ENCODE measurements around the gene NSD1. TPM values are rescaled to one million over a fixed set of nuclear protein-coding genes. Genes with fewer than 3 reads are reported as not detected.
A peak's percentile ranks its signal among the peaks of the same experiment; 100 is the strongest.

Gene NSD1
- total RNA-seq, 1 donor = 53.2 TPM

GRCh38 chr5:177233802-177234201 is 100.2 kb downstream of the NSD1 start:
- H2AFZ ChIP-seq (ENCODE audit: low read length) = no peak overlapping the region
- no peak for TF ChIP-seq CTCF (IDR thresholded peaks at IDR 0.05; ENCODE audit: extremely low read depth, low read depth, low read length)
- H3K36me3 ChIP-seq (ENCODE audit: insufficient read depth, low read length) = peaks cover 29% of the 10 kb centered on the region
- H3K4me2 ChIP-seq (ENCODE audit: insufficient read depth, low read length) = no peak overlapping the region
- H3K4me1 ChIP-seq (ENCODE audit: insufficient read depth, low read length) = peaks cover 18% of the 10 kb centered on the region
- H4K20me1 ChIP-seq (ENCODE audit: insufficient read depth, low read length) = peaks cover 34% of the 10 kb centered on the region
- no peaks in the 10 kb centered on the region for H3K27me3 ChIP-seq (ENCODE audit: insufficient read depth, low read length)
- H3K4me3 ChIP-seq (ENCODE audit: insufficient read depth, low read length) = no peak overlapping the region
- peaks cover 75% of the 10 kb centered on the region for H3K79me2 ChIP-seq (ENCODE audit: insufficient read depth, low read length)
- no peaks in the 10 kb centered on the region for H3K9me3 ChIP-seq (ENCODE audit: low read depth, low read length)
- no peak for DNase-seq (ENCODE audit: insufficient read length, low spot score, missing footprints)
- H3K27ac ChIP-seq (ENCODE audit: low read depth, low read length) = peak overlapping the region; percentile 60

- peak overlapping the region; percentile 14 for H3K27ac ChIP-seq (ENCODE audit: low read depth, low read length)
- DNase-seq (ENCODE audit: insufficient read length, low spot score, missing footprints) = no peak
- no peak overlapping the region for H3K4me3 ChIP-seq (ENCODE audit: insufficient read depth, low read length)
- no peak for TF ChIP-seq CTCF (IDR thresholded peaks at IDR 0.05; ENCODE audit: extremely low read depth, low read depth, low read length)
- no peaks in the 10 kb centered on the region for H3K9me3 ChIP-seq (ENCODE audit: low read depth, low read length)
- no peak overlapping the region for H3K4me2 ChIP-seq (ENCODE audit: insufficient read depth, low read length)
- no peaks in the 10 kb centered on the region for H3K27me3 ChIP-seq (ENCODE audit: insufficient read depth, low read length)
- H4K20me1 ChIP-seq (ENCODE audit: insufficient read depth, low read length) = peaks cover 34% of the 10 kb centered on the region
- peaks cover 39% of the 10 kb centered on the region for H3K36me3 ChIP-seq (ENCODE audit: insufficient read depth, low read length)
- H2AFZ ChIP-seq (ENCODE audit: low read length) = no peak overlapping the region
- peaks cover 18% of the 10 kb centered on the region for H3K4me1 ChIP-seq (ENCODE audit: insufficient read depth, low read length)
- H3K79me2 ChIP-seq (ENCODE audit: insufficient read depth, low read length) = peaks cover 68% of the 10 kb centered on the region
Measured at GRCh38 chr5:177234841-177235240, 101.3 kb downstream of the NSD1 start.

GRCh38 chr5:177241768-177242167 is 108.2 kb downstream of the NSD1 start:
- Histone ChIP-seq H3K27ac (ENCODE audit: low read depth, low read length) (no peak overlapping the region), H3K79me2 (ENCODE audit: insufficient read depth, low read length) (peaks cover 28% of the 10 kb centered on the region), H3K27me3 (ENCODE audit: insufficient read depth, low read length) (no peaks in the 10 kb centered on the region), H4K20me1 (ENCODE audit: insufficient read depth, low read length) (peaks cover 5% of the 10 kb centered on the region), H3K36me3 (ENCODE audit: insufficient read depth, low read length) (peaks cover 47% of the 10 kb centered on the region), H3K9me3 (ENCODE audit: low read depth, low read length) (no peaks in the 10 kb centered on the region), H3K4me3 (ENCODE audit: insufficient read depth, low read length) (no peak overlapping the region), H2AFZ (ENCODE audit: low read length) (no peak overlapping the region), H3K4me1 (ENCODE audit: insufficient read depth, low read length) (peaks cover 5% of the 10 kb centered on the region), H3K4me2 (ENCODE audit: insufficient read depth, low read length) (no peak overlapping the region)
- no peak for DNase-seq (ENCODE audit: insufficient read length, low spot score, missing footprints)
- TF ChIP-seq CTCF (IDR thresholded peaks at IDR 0.05; ENCODE audit: extremely low read depth, low read depth, low read length) = no peak

DNA sequence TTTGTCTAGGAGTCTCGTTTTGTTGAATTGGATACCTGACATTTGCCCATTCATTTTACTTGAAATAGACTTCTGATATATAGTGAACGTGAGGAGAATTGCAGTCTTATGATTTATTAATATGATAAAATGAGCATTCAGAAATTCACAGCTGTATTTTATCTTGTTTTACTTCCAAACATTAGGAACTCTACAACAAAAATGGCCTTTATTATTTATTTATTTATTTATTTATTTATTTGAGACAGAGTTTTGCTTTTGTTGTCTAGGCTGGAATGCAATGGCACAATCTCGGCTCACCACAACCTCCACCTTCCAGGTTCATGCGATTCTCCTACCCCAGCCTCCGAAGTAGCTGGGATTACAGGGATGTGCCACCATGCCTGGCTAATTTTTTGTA is 108.7 kb downstream of the NSD1 start:
- no peaks in the 10 kb centered on the region for H3K27me3 ChIP-seq (ENCODE audit: insufficient read depth, low read length)
- peaks cover 28% of the 10 kb centered on the region for H3K79me2 ChIP-seq (ENCODE audit: insufficient read depth, low read length)
- H4K20me1 ChIP-seq (ENCODE audit: insufficient read depth, low read length) = peaks cover 7% of the 10 kb centered on the region
- H3K27ac ChIP-seq (ENCODE audit: low read depth, low read length) = no peak overlapping the region
- no peak overlapping the region for H3K4me2 ChIP-seq (ENCODE audit: insufficient read depth, low read length)
- peaks cover 6% of the 10 kb centered on the region for H3K4me1 ChIP-seq (ENCODE audit: insufficient read depth, low read length)
- H3K9me3 ChIP-seq (ENCODE audit: low read depth, low read length) = no peaks in the 10 kb centered on the region
- H3K36me3 ChIP-seq (ENCODE audit: insufficient read depth, low read length) = peaks cover 48% of the 10 kb centered on the region
- TF ChIP-seq CTCF (IDR thresholded peaks at IDR 0.05; ENCODE audit: extremely low read depth, low read depth, low read length) = no peak
- no peak for DNase-seq (ENCODE audit: insufficient read length, low spot score, missing footprints)
- H2AFZ ChIP-seq (ENCODE audit: low read length) = no peak overlapping the region
- H3K4me3 ChIP-seq (ENCODE audit: insufficient read depth, low read length) = no peak overlapping the region

All from osteoblast (primary cell).